GM23338 (cell line): ENCODE measurements around the gene PMCH. TPM values are rescaled to one million over a fixed set of nuclear protein-coding genes. Genes with fewer than 3 reads are reported as not detected.

Experiments
- ATAC-seq: fragments of 200-7000 bp; cut with Tn5 transposase; 3 replicates; pipeline ENCODE4 v1.9.1; 2020
- DNase-seq: peaks from one replicate; pipeline ENCODE4 v3.0.0-alpha.2; 2015; ENCODE audit warnings: low spot score
- H2AFZ ChIP-seq: fragments of 200-600 bp; sonication (generic); 2 replicates; pipeline ENCODE4 v1.8.0; 2016; ENCODE audit warnings: antibody characterized with exemption, mild to moderate bottlenecking, moderate library complexity
- H3F3A ChIP-seq: fragments of 200-600 bp; sonication (generic); replicated peaks from 2 replicates; pipeline ENCODE4 v1.8.0; 2017; ENCODE audit warnings: antibody characterized with exemption, mixed run types, low read depth
- H3K27ac ChIP-seq: fragments of 200-600 bp; sonication (generic); 2 replicates; pipeline ENCODE4 v1.6.1; 2016; ENCODE audit warnings: low read depth
- H3K27me3 ChIP-seq: fragments of 200-600 bp; sonication (generic); 2 replicates; pipeline ENCODE4 v1.8.0; 2016; ENCODE audit warnings: mild to moderate bottlenecking, mixed run types, moderate library complexity; ENCODE audit not compliant: insufficient read depth
- H3K36me3 ChIP-seq: fragments of 200-600 bp; sonication (generic); 2 replicates; pipeline ENCODE4 v1.8.0; 2016; ENCODE audit warnings: mild to moderate bottlenecking; ENCODE audit not compliant: insufficient read depth
- H3K4me1 ChIP-seq: fragments of 200-600 bp; sonication (generic); 2 replicates; pipeline ENCODE4 v1.8.0; 2016; ENCODE audit warnings: mild to moderate bottlenecking, moderate library complexity; ENCODE audit not compliant: insufficient read depth
- H3K4me2 ChIP-seq: fragments of 200-600 bp; sonication (generic); 2 replicates; pipeline ENCODE4 v1.7.1; 2017; ENCODE audit warnings: mixed run types
- H3K4me3 ChIP-seq: fragments of 200-600 bp; sonication (generic); 2 replicates; pipeline ENCODE4 v1.6.1; 2016; ENCODE audit warnings: mixed run types
- H3K79me2 ChIP-seq: fragments of 200-600 bp; sonication (generic); replicated peaks from 2 replicates; pipeline ENCODE4 v1.8.0; 2017; ENCODE audit warnings: mild to moderate bottlenecking; ENCODE audit not compliant: insufficient read depth
- H3K9me2 ChIP-seq: fragments of 200-600 bp; sonication (generic); 2 replicates; pipeline ENCODE4 v1.8.0; 2017; ENCODE audit not compliant: insufficient read depth
- H4K20me1 ChIP-seq: fragments of 200-600 bp; sonication (generic); replicated peaks from 2 replicates; pipeline ENCODE4 v1.8.0; 2017; ENCODE audit warnings: mild to moderate bottlenecking; ENCODE audit not compliant: insufficient read depth
- H3K27ac Mint-ChIP-seq: 2 replicates; pipeline ENCODE4 v1.8.0; 2020; ENCODE audit warnings: inconsistent platforms, mild to moderate bottlenecking, moderate library complexity, mixed read lengths
- H3K27me3 Mint-ChIP-seq: 3 replicates; pipeline ENCODE4 v1.8.0; 2022; ENCODE audit warnings: low read depth, mild to moderate bottlenecking, moderate library complexity, mixed read lengths, inconsistent platforms; ENCODE audit not compliant: insufficient read depth, poor library complexity
- H3K36me3 Mint-ChIP-seq: 3 replicates; pipeline ENCODE4 v1.8.0; 2021; ENCODE audit warnings: low read depth, mild to moderate bottlenecking, inconsistent platforms, moderate library complexity, mixed read lengths
- H3K4me1 Mint-ChIP-seq: 3 replicates; pipeline ENCODE4 v1.8.0; 2020; ENCODE audit warnings: mild to moderate bottlenecking, inconsistent platforms, mixed read lengths
- H3K4me3 Mint-ChIP-seq: 3 replicates; pipeline ENCODE4 v1.8.0; 2021; ENCODE audit warnings: moderate library complexity, mild to moderate bottlenecking, inconsistent platforms, mixed read lengths
- H3K9me3 Mint-ChIP-seq: 3 replicates; pipeline ENCODE4 v1.8.0; 2020; ENCODE audit warnings: moderate library complexity, mild to moderate bottlenecking, inconsistent platforms, mixed read lengths
- CREB1 ChIP-seq: fragments of 250-450 bp; sonication (Bioruptor Pico); IDR thresholded peaks from 2 replicates; pipeline ENCODE4 v1.5.0; 2020; ENCODE audit warnings: low read depth, mild to moderate bottlenecking, moderate library complexity
- CTCF ChIP-seq, 2 experiments: fragments of 200-600 bp in 1 of 2; sonication (generic) in 1 of 2; conservative IDR thresholded peaks; 2 replicates each; pipeline versions ENCODE4 v1.5.1 to v1.6.1; 2016 to 2017; ENCODE audit warnings: antibody characterized with exemption in 2 of 2, low read depth in 2 of 2, mild to moderate bottlenecking in 2 of 2, moderate library complexity in 1 of 2
- ETS1 ChIP-seq: IDR thresholded peaks from 2 replicates; pipeline ENCODE4 v1.6.1; 2016; ENCODE audit warnings: antibody characterized with exemption
- EZH2 ChIP-seq: fragments of 200-600 bp; sonication (generic); IDR thresholded peaks from one replicate; pipeline ENCODE4 v1.8.0; 2017; ENCODE audit warnings: antibody characterized with exemption, mild to moderate bottlenecking, low read depth; ENCODE audit not compliant: unreplicated experiment
- EZH2phosphoT487 ChIP-seq: fragments of 200-600 bp; sonication (generic); IDR thresholded peaks from one replicate; pipeline ENCODE4 v1.8.1; 2018; ENCODE audit warnings: antibody characterized with exemption; ENCODE audit not compliant: unreplicated experiment
- JUNB ChIP-seq: IDR thresholded peaks from one replicate; pipeline ENCODE4 v1.6.1; 2016; ENCODE audit warnings: antibody characterized with exemption; ENCODE audit not compliant: unreplicated experiment
- NANOG ChIP-seq: IDR thresholded peaks from 2 replicates; pipeline ENCODE4 v1.6.1; 2016; ENCODE audit warnings: antibody characterized with exemption, borderline replicate concordance
- POLR2AphosphoS5 ChIP-seq: IDR thresholded peaks from 2 replicates; pipeline ENCODE4 v1.6.1; 2016; ENCODE audit warnings: antibody characterized with exemption, low read depth
- STAT1 ChIP-seq: IDR thresholded peaks from one replicate; pipeline ENCODE4 v1.6.1; 2016; ENCODE audit warnings: antibody characterized with exemption; ENCODE audit not compliant: unreplicated experiment
- ZNF331 ChIP-seq: fragments of 250-450 bp; sonication (Bioruptor Pico); IDR thresholded peaks from 2 replicates; pipeline ENCODE4 v1.5.0; 2020; ENCODE audit warnings: low read depth, mild to moderate bottlenecking, moderate library complexity
- ZNF462 ChIP-seq: fragments of 250-450 bp; sonication (Bioruptor Pico); IDR thresholded peaks from 2 replicates; pipeline ENCODE4 v1.5.0; 2020; ENCODE audit warnings: mild to moderate bottlenecking, moderate library complexity
- polyA plus RNA-seq: library from polyadenylated mRNA; unstranded; fragments of >200 nt; fragmentation: Nextera tagmentation; extraction: Ambion mirVana; gene quantifications from 2 replicates; pipeline ENCODE4 v1.2.1, GENCODE V29; 2016
- total RNA-seq: library from RNA; depleted of rRNA; stranded (reverse); fragments of >200 nt; shearing (Covaris generic); gene quantifications from 2 replicates; pipeline ENCODE4 v1.2.3, GENCODE V29; 2014

Gene PMCH
- total and polyA plus RNA-seq, 2 experiments from 2014 or later: 1.1 TPM; not detected in 1

- no peak for ATAC-seq
- H4K20me1 ChIP-seq: no peaks in the 10 kb centered on the region
- no peak overlapping the region for H3K27ac Mint-ChIP-seq
- H3K27me3 ChIP-seq: no peaks in the 10 kb centered on the region
- H2AFZ ChIP-seq: no peak overlapping the region
- no peaks in the 10 kb centered on the region for H3K9me2 ChIP-seq
- peaks cover 7% of the 10 kb centered on the region for H3K27me3 Mint-ChIP-seq
- no peak for DNase-seq
- no peak for TF ChIP-seq POLR2AphosphoS5
- no peak for TF ChIP-seq EZH2phosphoT487
- TF ChIP-seq CTCF (conservative IDR thresholded peaks at IDR 0.05; ENCODE audit: low read depth in 2 of 2): no peak
- TF ChIP-seq EZH2: no peak
- no peak for TF ChIP-seq NANOG
- no peak overlapping the region for H3K4me3 ChIP-seq
- no peaks in the 10 kb centered on the region for H3K4me1 ChIP-seq
- 0 out of 2 replicates have a peak, but pooled peaks cover 3% of the 10 kb centered on the region for H3K36me3 ChIP-seq
- no peak overlapping the region for H3K4me3 Mint-ChIP-seq
- H3K9me3 Mint-ChIP-seq: peaks cover 14% of the 10 kb centered on the region
- no peak overlapping the region for H3K4me2 ChIP-seq
- H3K79me2 ChIP-seq: no peaks in the 10 kb centered on the region
- H3F3A ChIP-seq: no peaks in the 10 kb centered on the region
- peaks cover 44% of the 10 kb centered on the region for H3K36me3 Mint-ChIP-seq
- no peak overlapping the region for H3K27ac ChIP-seq
- no peaks in the 10 kb centered on the region for H3K4me1 Mint-ChIP-seq
Measured at GRCh38 chr12:102202556-102202955, 4.9 kb upstream of the PMCH start.

GRCh38 chr12:102201436-102202061 is 3.9 kb upstream of the PMCH start:
- no peak overlapping the region for H3K27ac Mint-ChIP-seq
- H3K4me3 Mint-ChIP-seq: no peak overlapping the region
- no peak for TF ChIP-seq POLR2AphosphoS5
- no peak for TF ChIP-seq ZNF462 (CRISPR knock-in tag)
- no peak for TF ChIP-seq STAT1
- no peak for TF ChIP-seq ETS1
- TF ChIP-seq CREB1 (CRISPR knock-in tag): no peak
- TF ChIP-seq NANOG: no peak
- no peak for TF ChIP-seq EZH2
- no peak for TF ChIP-seq EZH2phosphoT487
- no peak for TF ChIP-seq JUNB
- no peak for TF ChIP-seq ZNF331

More at GRCh38 chr12:102201436-102202061, 3.9 kb upstream of the PMCH start:
- Histone ChIP-seq H3F3A (no peaks in the 10 kb centered on the region), H3K9me2 (no peaks in the 10 kb centered on the region), H3K27ac (no peak overlapping the region), H3K4me1 (no peaks in the 10 kb centered on the region), H2AFZ (no peak overlapping the region), H3K36me3 (no peaks in the 10 kb centered on the region), H3K4me3 (no peak overlapping the region), H3K27me3 (no peaks in the 10 kb centered on the region), H3K79me2 (no peaks in the 10 kb centered on the region), H4K20me1 (no peaks in the 10 kb centered on the region), H3K4me2 (no peak overlapping the region)
- Mint-ChIP-seq H3K36me3 (peaks cover 34% of the 10 kb centered on the region), H3K4me1 (no peaks in the 10 kb centered on the region), H3K9me3 (peaks cover 7% of the 10 kb centered on the region), H3K27me3 (peaks cover 7% of the 10 kb centered on the region)
- ATAC-seq (no peak), DNase-seq (no peak)
